Colonic mucosa (tissue), 4 donors: ENCODE data around the gene ARMH3. TPM values are rescaled to one million over a fixed set of nuclear protein-coding genes. Genes with fewer than 3 reads are reported as not detected.
A peak's percentile ranks its signal among the peaks of the same experiment; 100 is the strongest.

Source experiments
- DNase-seq: peaks from one replicate; pipeline ENCODE4 v3.0.0-alpha.2; 2020
- H3K27ac ChIP-seq: fragments of 200-600 bp; one replicate; pipeline ENCODE4 v1.8.0; 2021
- H3K27me3 ChIP-seq: fragments of 200-600 bp; one replicate; pipeline ENCODE4 v1.8.0; 2021
- H3K36me3 ChIP-seq: fragments of 200-600 bp; one replicate; pipeline ENCODE4 v1.8.0; 2021
- H3K4me1 ChIP-seq: fragments of 200-600 bp; one replicate; pipeline ENCODE4 v1.8.0; 2021; ENCODE audit warnings: mild to moderate bottlenecking
- H3K4me3 ChIP-seq: fragments of 200-600 bp; one replicate; pipeline ENCODE4 v1.8.0; 2021
- H3K9ac ChIP-seq, 2 donors: one replicate each; pipeline ENCODE4 v1.7.0; 2013; ENCODE audit warnings: control low read depth in 2 of 2, low read depth in 2 of 2, low read length in 2 of 2
- H3K9me3 ChIP-seq: fragments of 200-600 bp; one replicate; pipeline ENCODE4 v1.8.0; 2021
- CTCF ChIP-seq: fragments of 200-600 bp; IDR thresholded peaks from one replicate; pipeline ENCODE4 v1.8.0; 2022; ENCODE audit warnings: antibody characterized with exemption, mild to moderate bottlenecking
- intact Hi-C: fragments of 100-400 bp; cut with DNase I; formaldehyde crosslinking; loops from one replicate; pipeline ENCODE4 v1.14.1; 2022
- total RNA-seq, 2 donors: library from RNA; stranded (reverse); fragmentation: NEBNext Ultra II Directional in 1 of 2; extraction: Animal tissue kit (Norgen Biotek cat#: 25700) in 1 of 2; gene quantifications; one replicate each; pipeline ENCODE4 v1.2.1, GENCODE V29; 2021
- donor health status: healthy.
- donor health status: DM: no; HTN: no; CAD: no.
- donor health status: DM: no; HTN: no; CAD: no.

The ARMH3 gene
- total RNA-seq, 2 donors from 2014 or later, result 25.1 to 31.3 TPM

GRCh38 chr10:101835362-101835761 is 220.6 kb downstream of the ARMH3 start:
- DNase-seq, result no peak
- H3K4me1 ChIP-seq, result peaks cover 8% of the 10 kb centered on the region

GRCh38 chr10:101834341-101834740 is 221.6 kb downstream of the ARMH3 start:
- Histone ChIP-seq H3K9ac (no peak overlapping the region), H3K36me3 (no peaks in the 10 kb centered on the region), H3K9me3 (no peaks in the 10 kb centered on the region), H3K4me1 (peaks cover 7% of the 10 kb centered on the region), H3K27ac (no peak overlapping the region), H3K4me3 (no peak overlapping the region), H3K27me3 (no peaks in the 10 kb centered on the region)
- TF ChIP-seq CTCF, result no peak
- intact Hi-C loops, result no loop called here
- DNase-seq, result no peak

More at GRCh38 chr10:101835362-101835761, 220.6 kb downstream of the ARMH3 start:
- no peaks in the 10 kb centered on the region for H3K27me3 ChIP-seq
- no peaks in the 10 kb centered on the region for H3K9me3 ChIP-seq
- H3K4me3 ChIP-seq, result no peak overlapping the region
- no peak for TF ChIP-seq CTCF
- H3K27ac ChIP-seq, result no peak overlapping the region
- H3K36me3 ChIP-seq, result no peaks in the 10 kb centered on the region
- H3K9ac ChIP-seq, result no peak overlapping the region
- intact Hi-C loops, result no loop called here

- H3K4me3 ChIP-seq, result no peak overlapping the region
- H3K4me1 ChIP-seq, result peaks cover 7% of the 10 kb centered on the region
- no peak overlapping the region for H3K27ac ChIP-seq
- H3K9ac ChIP-seq, result no peak overlapping the region
- TF ChIP-seq CTCF, result no peak
- no peaks in the 10 kb centered on the region for H3K36me3 ChIP-seq
- H3K27me3 ChIP-seq, result no peaks in the 10 kb centered on the region
- no peaks in the 10 kb centered on the region for H3K9me3 ChIP-seq
- intact Hi-C loops, result no loop called here
- no peak for DNase-seq
These were observed 222.5 kb downstream of the ARMH3 start for GRCh38 chr10:101833466-101833865.

GRCh38 chr10:101832325-101832771 is 223.6 kb downstream of the ARMH3 start:
- no peaks in the 10 kb centered on the region for H3K36me3 ChIP-seq
- no peak overlapping the region for H3K27ac ChIP-seq
- peaks cover 7% of the 10 kb centered on the region for H3K4me1 ChIP-seq
- intact Hi-C loops, result no loop called here
- DNase-seq, result no peak
- H3K9me3 ChIP-seq, result no peaks in the 10 kb centered on the region
- H3K9ac ChIP-seq, result no peak overlapping the region
- H3K4me3 ChIP-seq, result no peak overlapping the region
- H3K27me3 ChIP-seq, result no peaks in the 10 kb centered on the region
- TF ChIP-seq CTCF, result no peak

GRCh38 chr10:101831169-101831811 is 224.7 kb downstream of the ARMH3 start:
- peak overlapping the region; percentile 47 to 54 for H3K9ac ChIP-seq
- H3K27ac ChIP-seq, result peak overlapping the region; percentile 50
- no peak for DNase-seq
- no peaks in the 10 kb centered on the region for H3K36me3 ChIP-seq
- no peaks in the 10 kb centered on the region for H3K27me3 ChIP-seq
- peak overlapping the region; percentile 53 for H3K4me3 ChIP-seq
- intact Hi-C loops, result no loop called here
- TF ChIP-seq CTCF, result no peak
- H3K9me3 ChIP-seq, result no peaks in the 10 kb centered on the region
- peaks cover 7% of the 10 kb centered on the region for H3K4me1 ChIP-seq
